GM12878 (cell line): ENCODE measurements around the gene C1QL1.

Experiments used
- ELK1 ChIP-seq: IDR thresholded peaks from 2 replicates; pipeline ENCODE4 v1.6.1; 2012; ENCODE audit warnings: low read depth, low read length, improper control_type of control experiment
- NR2C2 ChIP-seq: IDR thresholded peaks from 2 replicates; pipeline ENCODE4 v1.6.1; 2011; ENCODE audit warnings: borderline replicate concordance, low read depth; ENCODE audit not compliant: control insufficient read depth, insufficient read length
- POLR2AphosphoS2 ChIP-seq: IDR thresholded peaks from 2 replicates; pipeline ENCODE4 v1.6.1; 2011; ENCODE audit warnings: low read depth, mild to moderate bottlenecking, low read length, improper control_type of control experiment, moderate library complexity
- SKIL ChIP-seq: fragments of 450-650 bp; IDR thresholded peaks from 2 replicates; pipeline ENCODE4 v1.6.1; 2017; ENCODE audit warnings: mild to moderate bottlenecking, low read depth, inconsistent platforms; ENCODE audit not compliant: poor library complexity, severe bottlenecking

GRCh38 chr17:44927696-44928095, 40.4 kb downstream of the C1QL1 start:
- no peak for TF ChIP-seq POLR2AphosphoS2
- TF ChIP-seq NR2C2: no peak
- TF ChIP-seq SKIL: no peak
- TF ChIP-seq ELK1: no peak
